IMR-90 (cell line): ENCODE measurements around the gene STARD13. TPM values are rescaled to one million over a fixed set of nuclear protein-coding genes. Genes with fewer than 3 reads are reported as not detected.
A peak's percentile ranks its signal among the peaks of the same experiment; 100 is the strongest.

Experiments used
- ATAC-seq: fragments of 200-7000 bp; cut with Tn5 transposase; 2 replicates; pipeline ENCODE4 v1.9.1; 2020; ENCODE audit warnings: low read depth, mild to moderate bottlenecking, moderate library complexity
- BruUV-seq: library from RNA; stranded (reverse); fragments of 400-500 nt; replicated peaks from 2 replicates; lab custom pipeline; 2021; lab: Mats Ljungman, UMichigan
- CTCF ChIA-PET: fragments of 300-600 bp; formaldehyde crosslinking; extraction: SDS; loops from one replicate; lab custom pipeline; 2021; ENCODE audit warnings: antibody characterized with exemption; lab: Yijun Ruan, JAX
- POLR2A ChIA-PET: fragments of 300-600 bp; sonication (Branson Sonifier 250); formaldehyde crosslinking; loops from one replicate; lab custom pipeline; 2022; ENCODE audit warnings: antibody characterized with exemption; ENCODE audit not compliant: unreplicated experiment; lab: Charles Lee
- DNase-seq: peaks from one replicate; pipeline ENCODE4 v3.0.0; 2013
- H2AFZ ChIP-seq: replicated peaks from 2 replicates; pipeline ENCODE3; 2013; ENCODE audit warnings: low read length, mild to moderate bottlenecking; ENCODE audit not compliant: poor library complexity
- H2AK5ac ChIP-seq: 2 replicates; pipeline ENCODE4 v1.6.1; 2013; ENCODE audit warnings: low read depth, low read length, inconsistent platforms
- H2AK9ac ChIP-seq: replicated peaks from 2 replicates; pipeline ENCODE3; 2013; ENCODE audit warnings: mild to moderate bottlenecking, low read depth, low read length, moderate library complexity; ENCODE audit not compliant: poor library complexity
- H2BK120ac ChIP-seq: 2 replicates; pipeline ENCODE4 v1.6.1; 2013; ENCODE audit warnings: low read depth, low read length, inconsistent platforms
- H2BK15ac ChIP-seq: 3 replicates; pipeline ENCODE4 v1.6.1; 2013; ENCODE audit warnings: low read depth, low read length, inconsistent platforms
- H2BK20ac ChIP-seq: 2 replicates; pipeline ENCODE4 v1.6.1; 2013; ENCODE audit warnings: low read depth, mild to moderate bottlenecking, inconsistent platforms, low read length, moderate library complexity
- H2BK5ac ChIP-seq: 2 replicates; pipeline ENCODE4 v1.6.1; 2013; ENCODE audit warnings: mild to moderate bottlenecking, low read depth, low read length, inconsistent platforms; ENCODE audit not compliant: poor library complexity, severe bottlenecking
- H3K14ac ChIP-seq: replicated peaks from 2 replicates; pipeline ENCODE4 v1.6.1; 2013; ENCODE audit warnings: low read depth, low read length, inconsistent platforms
- H3K18ac ChIP-seq: 2 replicates; pipeline ENCODE4 v1.6.1; 2013; ENCODE audit warnings: low read depth, low read length, control low read depth
- H3K23ac ChIP-seq: 2 replicates; pipeline ENCODE4 v1.6.1; 2013; ENCODE audit warnings: low read depth, low read length, inconsistent platforms
- H3K27ac ChIP-seq: 2 replicates; pipeline ENCODE4 v1.5.1; 2013; ENCODE audit warnings: mild to moderate bottlenecking, control low read depth, low read length; ENCODE audit not compliant: insufficient read depth
- H3K27me3 ChIP-seq: 2 replicates; pipeline ENCODE4 v1.6.1; 2013; ENCODE audit warnings: low read length; ENCODE audit not compliant: control insufficient read depth, insufficient read depth
- H3K36me3 ChIP-seq: 2 replicates; pipeline ENCODE4 v1.6.1; 2013; ENCODE audit warnings: low read length, mixed read lengths; ENCODE audit not compliant: control insufficient read depth, insufficient read depth
- H3K4ac ChIP-seq: 2 replicates; pipeline ENCODE4 v1.6.1; 2013; ENCODE audit warnings: low read depth, low read length, inconsistent platforms
- H3K4me1 ChIP-seq: 2 replicates; pipeline ENCODE4 v1.6.1; 2013; ENCODE audit warnings: low read length, mixed read lengths; ENCODE audit not compliant: control insufficient read depth, insufficient read depth
- H3K4me2 ChIP-seq: 2 replicates; pipeline ENCODE4 v1.6.1; 2013; ENCODE audit warnings: low read depth, mild to moderate bottlenecking, control low read depth, low read length, moderate library complexity
- H3K4me3 ChIP-seq: 2 replicates; pipeline ENCODE4 v1.5.1; 2013; ENCODE audit warnings: low read depth, mild to moderate bottlenecking, control low read depth, low read length, moderate library complexity; ENCODE audit not compliant: insufficient read depth
- H3K56ac ChIP-seq: 2 replicates; pipeline ENCODE4 v1.6.1; 2013; ENCODE audit warnings: low read length, inconsistent platforms; ENCODE audit not compliant: insufficient read depth; ENCODE audit errors: extremely low read depth
- H3K79me1 ChIP-seq, 2 experiments: 2 replicates each; pipeline ENCODE4 v1.6.1; 2013; ENCODE audit warnings: low read length in 2 of 2, inconsistent platforms in 1 of 2, low read depth in 1 of 2
- H3K9ac ChIP-seq: 2 replicates; pipeline ENCODE4 v1.6.1; 2013; ENCODE audit warnings: low read depth, low read length, control low read depth
- H3K9me1 ChIP-seq: 2 replicates; pipeline ENCODE4 v1.6.1; 2013; ENCODE audit warnings: low read length, inconsistent platforms; ENCODE audit not compliant: insufficient read depth
- H3K9me3 ChIP-seq: 2 replicates; pipeline ENCODE4 v1.6.1; 2013; ENCODE audit warnings: low read length; ENCODE audit not compliant: control insufficient read depth, insufficient read depth
- H4K20me1 ChIP-seq: 2 replicates; pipeline ENCODE4 v1.6.1; 2013; ENCODE audit warnings: low read length, inconsistent platforms; ENCODE audit not compliant: insufficient read depth
- H4K5ac ChIP-seq: 2 replicates; pipeline ENCODE4 v1.6.1; 2013; ENCODE audit warnings: mild to moderate bottlenecking, low read depth, low read length, control low read depth
- H4K8ac ChIP-seq, 2 experiments: 2 replicates each; pipeline ENCODE4 v1.6.1; 2013; ENCODE audit warnings: low read depth in 2 of 2, low read length in 2 of 2, control low read depth in 1 of 2, inconsistent platforms in 1 of 2
- H4K91ac ChIP-seq: 2 replicates; pipeline ENCODE4 v1.6.1; 2013; ENCODE audit warnings: low read depth, low read length, inconsistent platforms; ENCODE audit not compliant: insufficient read depth
- BHLHE40 ChIP-seq: fragments of 150-350 bp; IDR thresholded peaks from 2 replicates; pipeline ENCODE4 v1.6.1; 2016; ENCODE audit warnings: mild to moderate bottlenecking, low read depth, low read length
- CEBPB ChIP-seq: IDR thresholded peaks from 2 replicates; pipeline ENCODE4 v1.6.1; 2012; ENCODE audit warnings: low read depth, low read length, improper control_type of control experiment
- CHD1 ChIP-seq: IDR thresholded peaks from 2 replicates; pipeline ENCODE4 v1.6.1; 2012; ENCODE audit warnings: low read depth, low read length, improper control_type of control experiment
- CTCF ChIP-seq: conservative IDR thresholded peaks from 2 replicates; pipeline ENCODE4 v1.5.1; 2012; ENCODE audit warnings: mild to moderate bottlenecking, low read depth, low read length, improper control_type of control experiment
- ELK1 ChIP-seq: fragments of 150-350 bp; IDR thresholded peaks from 2 replicates; pipeline ENCODE4 v1.6.1; 2016; ENCODE audit warnings: low read depth, mild to moderate bottlenecking, low read length, moderate library complexity, borderline replicate concordance
- FOS ChIP-seq: fragments of 150-350 bp; IDR thresholded peaks from 2 replicates; pipeline ENCODE4 v1.6.1; 2016; ENCODE audit warnings: low read depth, low read length
- MAZ ChIP-seq: IDR thresholded peaks from 2 replicates; pipeline ENCODE4 v1.6.1; 2012; ENCODE audit warnings: low read depth, mild to moderate bottlenecking, low read length, improper control_type of control experiment, moderate library complexity, borderline replicate concordance
- NFE2L2 ChIP-seq: fragments of 150-350 bp; IDR thresholded peaks from 2 replicates; pipeline ENCODE4 v1.6.1; 2016; ENCODE audit warnings: low read depth, mild to moderate bottlenecking, low read length
- POLR2A ChIP-seq: IDR thresholded peaks from 2 replicates; pipeline ENCODE4 v1.6.1; 2012; ENCODE audit warnings: mild to moderate bottlenecking, low read depth, low read length
- RFX5 ChIP-seq: IDR thresholded peaks from 2 replicates; pipeline ENCODE4 v1.8.0; 2012; ENCODE audit warnings: low read depth, mild to moderate bottlenecking, low read length, moderate library complexity
- SMC3 ChIP-seq: fragments of 150-350 bp; IDR thresholded peaks from 2 replicates; pipeline ENCODE4 v1.6.1; 2016; ENCODE audit warnings: low read depth, mild to moderate bottlenecking, antibody characterized with exemption, low read length, moderate library complexity
- USF2 ChIP-seq: fragments of 150-350 bp; IDR thresholded peaks from 2 replicates; pipeline ENCODE4 v1.6.1; 2017; ENCODE audit warnings: mild to moderate bottlenecking, antibody characterized with exemption, low read length, low read depth
- WGBS, 2 experiments: methylation state at CpG; one replicate each; pipeline versions ENCODE4 v1.1.5 to v1.1.7; 2013; ENCODE audit warnings: missing lambda C conversion rate in 2 of 2; ENCODE audit not compliant: insufficient read length in 1 of 2; ENCODE audit errors: extremely low coverage in 2 of 2; 5-methylcytosine and 5-hydroxymethylcytosine counted together
- dilution Hi-C: fragments of 300-500 bp; cut with HindIII; formaldehyde crosslinking; loops from one replicate; pipeline ENCODE4 v1.14.3; 2018; ENCODE audit warnings: low sequenced_read_pairs; ENCODE audit not compliant: unreplicated experiment
- in situ Hi-C: fragments of 300-500 bp; cut with MboI; formaldehyde crosslinking; loops from 3 replicates; pipeline ENCODE4 v1.14.3; 2019; ENCODE audit warnings: low sequenced_read_pairs, inconsistent platforms, mixed read lengths
- intact Hi-C: fragments of 100-400 bp; cut with micrococcal nuclease; formaldehyde crosslinking; loops from 2 replicates; pipeline ENCODE4 v1.10.0; 2022
- polyA plus RNA-seq, 3 experiments: library from polyadenylated mRNA; depleted of rRNA; stranded (reverse); fragments of >200 nt; gene quantifications; 2 replicates each; pipeline ENCODE4 v1.2.3, GENCODE V29; 2012; ENCODE audit warnings: low replicate concordance in 1 of 3
- total RNA-seq: library from RNA; depleted of rRNA; stranded (reverse); fragments of >200 nt; gene quantifications from 2 replicates; pipeline ENCODE4 v1.2.3, GENCODE V29; 2012

Gene STARD13
- total and polyA plus RNA-seq, 2 of the 4 experiments (the other 2 are of a cell fraction): 23.6 to 46.6 TPM

GRCh38 chr13:33303855-33304597, 18.5 kb upstream of the STARD13 start:
- Histone ChIP-seq H3K27me3 (no peaks in the 10 kb centered on the region), H2BK15ac (no peak overlapping the region), H2AK5ac (peak overlapping the region; percentile 45; the same call in 1 of the 2 replicates), H3K36me3 (peaks cover 2% of the 10 kb centered on the region), H4K20me1 (no peaks in the 10 kb centered on the region), H4K8ac (0 out of 4 replicates have a peak overlapping the region, but pooled peaks of 1 of the 2 experiments have one; percentile 26), H2BK20ac (no peak overlapping the region), H3K18ac (peak overlapping the region; percentile 87; the same call in 1 of the 2 replicates), H4K91ac (no peak overlapping the region; the same call in 1 of the 2 replicates), H3K56ac (no peak overlapping the region), H3K14ac (no peak overlapping the region), H3K4me1 (peaks cover 2% of the 10 kb centered on the region; the same call in 1 of the 2 replicates), H3K9me3 (no peaks in the 10 kb centered on the region), H2AFZ (no peak overlapping the region), H3K9me1 (peaks cover 2% of the 10 kb centered on the region; the same call in 1 of the 2 replicates), H3K4me2 (no peak overlapping the region), H3K9ac (no peak overlapping the region), H3K23ac (no peak overlapping the region), H2AK9ac (no peak overlapping the region), H3K4ac (no peak overlapping the region; the same call in 1 of the 2 replicates), H2BK120ac (no peak overlapping the region), H3K79me1 (peaks cover 33 to 48% of the 10 kb centered on the region in 2 experiments), H3K27ac (no peak overlapping the region), H3K4me3 (no peak overlapping the region), H4K5ac (peak overlapping the region; percentile 94; the same call in 1 of the 2 replicates), H2BK5ac (peak overlapping the region; percentile 24)
- ATAC-seq: no peak
- in situ Hi-C loops: no loop called here
- CTCF ChIA-PET: no interaction called here
- DNase-seq: peak; percentile 77
- TF ChIP-seq FOS: no peak
- TF ChIP-seq CHD1: no peak
- TF ChIP-seq CTCF: no peak
- TF ChIP-seq CEBPB: peak; percentile 60; the same call in 1 of the 2 replicates
- no peak for TF ChIP-seq SMC3
- TF ChIP-seq RFX5: no peak
- TF ChIP-seq NFE2L2: peak; percentile 52; the same call in 1 of the 2 replicates
- TF ChIP-seq BHLHE40: no peak
- TF ChIP-seq POLR2A: no peak
- no peak for TF ChIP-seq MAZ
- no peak for TF ChIP-seq USF2
- TF ChIP-seq ELK1: no peak
- no TSS peak for BruUV-seq
- dilution Hi-C loops: no loop called here
- intact Hi-C loops: no loop called here
- no CpG with 5 or more reads among the region's 3 CpGs for WGBS, 2 experiments
- POLR2A ChIA-PET: interaction anchor here (0.6 kb wide), 1 partner anchor 47 kb away, joined by 12 read pairs; no protein-coding TSS in a partner anchor
